GM19372 (cell line): ENCODE measurements around the gene ECI2.
"Not testable (repeated sequence)": the region's sequence is repeated elsewhere in the genome, so short reads cannot be mapped to it uniquely, and the experiment has no call there.

ENCODE experiments used
- ATAC-seq: cut with Tn5 transposase; IDR thresholded peaks from one replicate; pipeline ENCODE4 v1.9.1; 2021; ENCODE audit warnings: mild to moderate bottlenecking, low read depth, moderate library complexity; ENCODE audit not compliant: unreplicated experiment

ECI2 gene

DNA sequence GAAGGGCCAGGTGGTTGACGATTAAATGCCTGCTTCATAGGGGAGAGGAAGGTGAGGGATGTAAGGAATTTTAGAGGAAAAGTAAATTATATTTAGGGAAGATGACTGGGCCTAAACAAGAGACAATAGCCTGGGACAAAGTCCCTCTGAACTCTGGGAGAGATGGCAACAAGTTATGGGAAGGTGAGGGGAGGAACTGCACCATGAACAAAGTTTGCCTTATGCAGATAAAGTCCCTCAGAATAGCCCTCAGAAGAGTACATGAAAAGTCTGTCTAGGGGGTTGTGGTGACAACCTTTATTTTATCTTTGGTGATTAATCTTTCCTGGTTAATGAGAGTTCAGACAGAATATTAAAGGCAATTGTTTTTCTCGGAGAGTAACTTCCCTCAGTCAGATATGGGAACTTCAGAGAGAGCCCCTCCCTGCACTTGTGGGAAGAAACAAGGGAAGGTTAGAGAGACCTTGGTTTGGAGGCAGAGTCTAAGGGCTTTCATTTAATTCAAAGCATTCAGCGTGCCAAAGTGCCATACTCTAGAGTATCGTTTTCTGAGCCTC, 29.3 kb downstream of the ECI2 start:
- ATAC-seq = no peak

GRCh38 chr6:4103929-4104328, 31.4 kb downstream of the ECI2 start:
- ATAC-seq = no peak

- no peak for ATAC-seq
Observed at GRCh38 chr6:4102687-4103244, 32.6 kb downstream of the ECI2 start.

DNA sequence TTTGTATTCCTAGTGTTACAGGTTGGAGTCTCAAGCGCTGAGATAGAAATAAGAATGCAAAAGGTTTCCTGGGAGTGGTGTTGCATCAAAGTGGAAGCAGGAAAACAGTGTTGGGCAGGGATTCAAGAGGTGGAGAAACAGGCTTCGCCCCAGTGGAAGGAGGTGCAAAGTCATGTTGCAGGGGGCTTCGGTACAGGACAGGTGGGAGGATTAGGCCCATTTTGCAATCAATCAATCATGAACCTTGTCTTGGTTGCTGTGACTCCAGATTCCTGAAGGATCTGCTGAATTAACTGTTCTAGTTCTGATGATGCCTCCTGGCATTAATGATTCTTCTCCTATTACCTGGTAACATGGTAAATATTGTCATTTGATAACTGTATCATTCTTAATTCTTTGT, 34.1 kb downstream of the ECI2 start:
- no peak for ATAC-seq

DNA sequence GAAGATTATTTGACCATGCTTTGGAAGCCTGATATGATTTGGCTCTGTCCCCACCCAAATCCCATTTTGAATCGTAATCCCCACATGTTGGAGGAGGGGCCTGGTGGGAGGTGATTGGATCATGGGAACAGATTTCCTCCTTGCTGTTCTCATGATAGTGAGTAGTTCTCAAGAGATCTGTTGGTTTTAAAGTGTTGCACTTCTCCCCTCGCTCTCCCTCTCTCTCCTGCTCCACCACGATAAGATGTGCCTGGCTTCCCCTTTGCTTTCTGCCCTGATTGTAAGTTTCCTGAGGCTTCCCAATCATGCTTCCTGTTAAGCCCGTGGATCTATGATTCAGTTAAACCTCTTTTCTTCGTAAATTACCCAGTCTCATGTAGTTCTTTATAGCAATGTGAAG, 34.7 kb downstream of the ECI2 start:
- no peak for ATAC-seq

GRCh38 chr6:4093288-4093687, 42.1 kb downstream of the ECI2 start:
- ATAC-seq = no peak

DNA sequence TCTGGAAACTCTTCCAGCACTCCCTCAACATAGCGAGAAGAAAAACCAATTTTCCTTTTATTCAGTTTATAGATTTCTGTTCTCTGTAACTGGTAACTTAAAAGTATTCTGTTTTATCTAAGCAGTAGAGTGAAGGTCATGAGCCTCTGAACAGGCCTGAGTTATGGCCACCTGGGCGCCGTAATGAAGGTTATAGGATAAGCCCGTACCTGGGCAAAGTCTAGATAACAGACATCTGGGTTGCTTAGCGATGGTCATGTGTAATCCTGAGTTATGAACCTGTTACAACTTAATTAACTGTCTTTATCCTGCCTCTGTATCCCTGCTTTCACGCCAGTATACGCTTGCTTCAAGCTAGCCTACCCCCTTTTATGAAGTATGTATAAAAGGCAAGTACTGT, 43.4 kb downstream of the ECI2 start:
- no peak for ATAC-seq

GRCh38 chr6:4090043-4090442, 45.3 kb downstream of the ECI2 start:
- not testable (repeated sequence) for ATAC-seq

GRCh38 chr6:4088704-4089103, 46.7 kb downstream of the ECI2 start:
- ATAC-seq = no peak

DNA sequence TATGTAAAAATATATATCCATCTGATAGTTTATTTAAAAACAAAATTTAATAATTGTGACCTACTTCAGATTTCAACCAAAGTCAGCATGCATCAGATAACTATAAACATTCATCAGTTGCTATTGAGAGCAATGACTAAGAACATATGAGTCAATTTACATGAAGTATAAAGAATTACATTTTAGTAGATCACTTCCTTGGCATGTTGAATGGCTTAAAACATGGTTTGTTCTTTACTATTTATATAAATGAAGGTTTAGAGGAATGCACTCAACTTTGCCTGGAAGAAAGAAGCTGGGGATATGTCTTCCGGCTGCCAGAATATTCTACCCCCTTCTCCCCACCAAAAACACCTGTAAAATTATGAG, 50.1 kb downstream of the ECI2 start:
- ATAC-seq = no peak

DNA sequence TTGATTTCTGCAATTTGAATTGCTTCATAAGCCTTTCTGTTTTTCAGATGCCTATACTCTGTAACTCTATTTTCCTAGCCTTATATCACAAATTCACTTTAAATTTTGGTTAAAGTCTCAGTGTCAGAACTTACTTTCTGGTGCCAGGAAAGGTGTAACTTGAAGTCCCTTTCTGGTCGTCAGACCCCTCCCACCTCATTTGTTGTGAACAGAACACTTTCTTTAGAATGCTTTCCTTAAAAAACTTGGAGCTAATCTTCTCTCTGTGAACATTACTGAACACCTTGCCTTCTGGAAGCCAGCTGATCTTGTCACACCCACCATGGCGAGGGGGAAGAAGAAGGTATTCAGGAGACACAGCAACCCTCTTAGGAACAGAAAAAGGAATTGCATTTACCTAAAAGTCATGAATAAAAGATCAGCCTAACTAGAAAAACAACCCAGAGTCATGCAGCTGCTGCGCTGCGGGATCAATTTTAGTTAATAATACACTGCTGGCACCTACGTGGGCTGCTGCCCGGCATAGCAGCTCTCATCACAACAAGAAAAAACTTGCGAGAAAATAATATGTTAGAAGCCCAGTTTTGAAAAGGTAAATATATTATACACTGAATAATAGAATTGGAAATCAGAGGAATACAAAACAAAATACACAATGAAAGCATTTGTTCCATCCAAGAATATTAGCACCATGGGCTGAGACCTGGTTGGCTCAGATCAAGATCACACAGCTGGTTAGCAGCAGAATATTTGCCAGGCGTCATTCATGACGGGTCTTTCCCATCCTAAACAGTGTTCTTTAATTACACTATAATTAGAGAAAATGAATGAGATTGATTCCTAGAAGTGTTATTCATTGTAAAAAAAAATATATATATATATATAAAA, 50.7 kb downstream of the ECI2 start:
- no peak for ATAC-seq

DNA sequence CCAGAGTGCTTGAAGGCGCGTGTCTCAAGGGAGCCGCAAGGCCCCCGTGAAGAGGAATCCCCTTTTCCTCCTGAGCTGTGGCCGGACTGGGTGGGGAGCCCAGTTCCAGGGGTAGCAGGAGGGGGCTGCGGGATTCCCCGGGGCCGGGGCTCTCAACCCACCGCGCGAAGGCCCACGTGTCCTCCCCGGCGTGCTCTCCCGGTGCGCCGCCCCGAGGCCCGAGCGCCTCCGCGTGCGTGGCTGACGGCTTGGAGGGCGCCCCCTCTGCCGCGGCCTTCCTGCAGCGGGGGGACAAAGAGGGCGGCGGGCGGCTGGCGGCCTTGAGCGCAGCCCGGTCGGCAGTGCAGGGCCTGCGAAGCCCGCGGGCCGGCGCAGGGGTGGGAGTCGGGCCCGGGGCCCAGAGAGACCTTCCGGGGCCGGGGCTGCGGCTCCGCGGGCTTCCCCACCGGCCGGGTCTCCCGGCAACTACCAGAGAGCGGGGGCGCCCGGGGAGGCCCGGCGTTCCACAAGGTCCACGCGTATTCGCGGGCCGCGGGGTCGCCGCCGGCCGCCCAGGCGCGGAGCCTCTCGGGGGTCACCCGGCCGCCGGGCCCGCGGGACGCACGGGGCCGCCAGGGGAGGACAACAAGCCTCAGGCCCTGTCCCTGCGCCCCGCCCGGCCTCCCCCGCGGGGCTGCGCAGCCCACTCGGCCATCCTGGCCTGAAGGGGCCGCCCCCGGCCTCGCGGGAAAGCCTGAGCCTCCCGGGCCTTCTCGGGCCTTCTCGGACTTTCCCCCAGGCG, 56.5 kb downstream of the ECI2 start, which contains the start of gene FAM217A:
Gene FAM217A (minus strand): TSS at position 447 of the 781 bp plus-strand sequence. CDS start 1,723 bp downstream, outside the sequence.
- ATAC-seq = no peak

GRCh38 chr6:4074478-4075235, 60.7 kb downstream of the ECI2 start:
- ATAC-seq = no peak

DNA sequence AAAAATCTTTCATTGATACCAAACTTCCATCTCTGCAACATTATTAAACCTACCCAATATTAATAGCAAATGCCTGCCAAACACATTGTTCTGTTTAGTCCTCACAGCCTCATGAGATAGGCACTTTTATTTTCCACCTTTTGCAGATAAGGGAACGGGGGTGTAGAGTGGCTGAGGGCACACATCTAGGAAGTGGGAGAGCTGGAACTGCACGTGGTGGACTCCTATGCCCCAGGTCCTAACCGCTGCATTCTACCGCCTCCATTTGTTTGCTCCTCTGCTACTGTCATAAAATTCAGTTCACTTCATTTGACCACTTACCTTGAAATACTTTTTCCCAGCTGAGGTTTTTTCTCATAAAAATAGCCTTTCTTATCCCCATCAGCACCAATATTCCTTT, 64.0 kb downstream of the ECI2 start:
- ATAC-seq = no peak

GRCh38 chr6:4069199-4069598, 66.2 kb downstream of the ECI2 start:
- no peak for ATAC-seq

- ATAC-seq = no peak
Observed at GRCh38 chr6:4067673-4068072, 67.7 kb downstream of the ECI2 start.

GRCh38 chr6:4066029-4066755, 69.2 kb downstream of the ECI2 start:
- no peak for ATAC-seq
